HUES6 (cell line): ENCODE results near the gene PROK2.
A peak's percentile ranks its signal among the peaks of the same experiment; 100 is the strongest.

ENCODE experiments used
- H3K27ac ChIP-seq: 2 replicates; pipeline ENCODE4 v1.7.0; 2013; ENCODE audit warnings: low read depth, mild to moderate bottlenecking, low read length, inconsistent platforms
- H3K27me3 ChIP-seq: 2 replicates; pipeline ENCODE4 v1.6.1; 2013; ENCODE audit warnings: low read length; ENCODE audit not compliant: control insufficient read depth, insufficient read depth
- H3K36me3 ChIP-seq: 2 replicates; pipeline ENCODE4 v1.6.1; 2013; ENCODE audit warnings: low read length; ENCODE audit not compliant: control insufficient read depth, insufficient read depth
- H3K4me1 ChIP-seq: 2 replicates; pipeline ENCODE4 v1.6.1; 2013; ENCODE audit warnings: low read length; ENCODE audit not compliant: control insufficient read depth, insufficient read depth
- H3K4me3 ChIP-seq: 2 replicates; pipeline ENCODE4 v1.5.1; 2013; ENCODE audit warnings: low read depth, low read length
- H3K9ac ChIP-seq: one replicate; pipeline ENCODE4 v1.6.1; 2013; ENCODE audit warnings: mild to moderate bottlenecking, low read length
- H3K9me3 ChIP-seq: 2 replicates; pipeline ENCODE4 v1.6.1; 2013; ENCODE audit warnings: low read depth, low read length; ENCODE audit not compliant: control insufficient read depth, insufficient read depth

PROK2 gene

GRCh38 chr3:71742621-71743020, 42.3 kb downstream of the PROK2 start:
- Histone ChIP-seq H3K9me3 (peaks cover 14% of the 10 kb centered on the region), H3K9ac (no peak overlapping the region), H3K36me3 (no peaks in the 10 kb centered on the region), H3K27ac (no peak overlapping the region), H3K27me3 (no peaks in the 10 kb centered on the region), H3K4me1 (no peaks in the 10 kb centered on the region), H3K4me3 (no peak overlapping the region)

DNA sequence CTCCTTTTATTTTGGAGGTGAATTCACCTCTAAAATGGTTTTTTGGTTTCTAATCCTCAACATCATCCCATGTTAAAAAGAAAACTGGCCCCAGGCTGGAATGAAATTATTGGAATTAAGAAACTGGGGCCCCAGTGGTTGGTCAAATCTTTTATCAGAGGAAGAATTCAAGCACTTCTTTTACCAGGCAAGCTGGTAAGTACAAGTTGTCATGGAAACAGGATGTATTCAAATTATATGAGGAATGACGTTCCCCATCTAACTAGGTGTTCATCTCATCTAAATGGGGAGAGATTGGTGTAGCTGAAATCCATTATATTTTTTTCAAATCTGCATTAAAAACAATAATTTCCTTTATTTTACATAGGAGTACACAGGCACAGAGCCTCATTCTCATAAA, 50.1 kb downstream of the PROK2 start:
- Histone ChIP-seq H3K4me1 (peaks cover 19% of the 10 kb centered on the region), H3K27me3 (no peaks in the 10 kb centered on the region), H3K4me3 (no peak overlapping the region)

GRCh38 chr3:71733319-71733718, 51.6 kb downstream of the PROK2 start:
- Histone ChIP-seq H3K9me3 (no peaks in the 10 kb centered on the region), H3K27me3 (no peaks in the 10 kb centered on the region), H3K27ac (no peak overlapping the region), H3K36me3 (no peaks in the 10 kb centered on the region), H3K4me1 (peaks cover 29% of the 10 kb centered on the region), H3K9ac (no peak overlapping the region), H3K4me3 (no peak overlapping the region)

More for the DNA sequence above, 50.1 kb downstream of the PROK2 start:
- no peaks in the 10 kb centered on the region for H3K36me3 ChIP-seq
- H3K9ac ChIP-seq: no peak overlapping the region
- H3K9me3 ChIP-seq: no peaks in the 10 kb centered on the region
- H3K27ac ChIP-seq: no peak overlapping the region

- Histone ChIP-seq H3K4me1 (peaks cover 30% of the 10 kb centered on the region), H3K9ac (no peak overlapping the region), H3K36me3 (no peaks in the 10 kb centered on the region), H3K9me3 (no peaks in the 10 kb centered on the region), H3K27ac (no peak overlapping the region), H3K27me3 (no peaks in the 10 kb centered on the region), H3K4me3 (no peak overlapping the region)
These were observed 52.3 kb downstream of the PROK2 start for GRCh38 chr3:71732637-71733036.

GRCh38 chr3:71728632-71729342, 56.2 kb downstream of the PROK2 start:
- Histone ChIP-seq H3K9ac (peak overlapping the region; percentile 34), H3K36me3 (no peaks in the 10 kb centered on the region), H3K27ac (no peak overlapping the region), H3K9me3 (no peaks in the 10 kb centered on the region), H3K4me3 (no peak overlapping the region), H3K27me3 (peaks cover 22% of the 10 kb centered on the region), H3K4me1 (peaks cover 35% of the 10 kb centered on the region)

- Histone ChIP-seq H3K4me3 (peak overlapping the region; percentile 59), H3K9me3 (no peaks in the 10 kb centered on the region), H3K27me3 (peaks cover 38% of the 10 kb centered on the region), H3K9ac (no peak overlapping the region), H3K36me3 (no peaks in the 10 kb centered on the region), H3K27ac (no peak overlapping the region), H3K4me1 (peaks cover 27% of the 10 kb centered on the region)
These were observed 58.8 kb downstream of the PROK2 start for GRCh38 chr3:71726146-71726545.

DNA sequence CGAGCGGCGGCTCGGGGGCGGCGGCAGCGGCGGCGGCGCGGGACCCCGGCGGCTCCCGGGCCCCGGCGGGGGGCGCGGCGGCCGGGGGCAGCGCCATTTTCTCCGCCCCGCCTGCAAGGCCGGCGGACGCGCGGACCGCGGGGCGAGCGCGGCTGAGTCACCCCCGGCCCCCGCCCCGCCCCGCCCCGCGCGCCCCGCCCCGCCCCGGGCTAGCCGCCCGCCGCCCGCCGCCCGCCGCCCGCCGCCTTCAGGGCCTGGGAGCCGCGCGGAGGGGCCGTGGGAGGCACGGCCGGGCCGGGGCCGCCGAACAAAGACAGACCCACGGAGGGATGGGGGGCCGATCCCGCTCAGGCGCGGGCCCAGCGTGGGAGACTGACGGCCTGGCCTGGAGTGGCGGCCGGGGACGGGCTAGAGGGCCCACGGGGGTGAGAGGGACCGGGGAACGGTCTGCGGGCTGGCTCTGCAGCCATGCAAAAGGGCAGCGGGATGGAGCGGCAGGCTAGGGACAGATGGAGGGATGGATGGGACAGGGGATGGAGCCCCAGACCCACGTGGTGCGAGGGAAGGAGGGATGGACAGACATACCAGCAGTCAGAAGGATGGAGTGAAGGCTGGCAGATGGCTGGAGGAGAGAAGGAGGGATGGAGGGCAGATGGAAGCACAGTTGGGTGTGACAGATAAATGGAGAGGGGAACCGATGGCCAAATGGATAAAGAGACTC, 59.5 kb downstream of the PROK2 start, which contains the start of gene EIF4E3:
Gene EIF4E3, minus strand, starts transcription at position 132 of the 721 bp plus-strand sequence. Its CDS starts 35 bp downstream, at position 97.
- H3K4me1 ChIP-seq: peaks cover 25% of the 10 kb centered on the region

GRCh38 chr3:71724584-71725270, 60.2 kb downstream of the PROK2 start:
- Histone ChIP-seq H3K36me3 (no peaks in the 10 kb centered on the region), H3K9me3 (no peaks in the 10 kb centered on the region), H3K4me3 (peak overlapping the region; percentile 96), H3K27ac (no peak overlapping the region), H3K9ac (peak overlapping the region; percentile 85), H3K4me1 (peaks cover 19% of the 10 kb centered on the region), H3K27me3 (peaks cover 38% of the 10 kb centered on the region)

More for the DNA sequence above, 59.5 kb downstream of the PROK2 start, which contains the start of gene EIF4E3:
- Histone ChIP-seq H3K27ac (no peak within 1 kb of the TSS), H3K9ac (peak within 1 kb of the TSS; percentile 85), H3K4me3 (peak within 1 kb of the TSS; percentile 96), H3K27me3 (peaks cover 38% of the 10 kb centered on the region), H3K36me3 (no peaks in the 10 kb centered on the region), H3K9me3 (no peaks in the 10 kb centered on the region)

DNA sequence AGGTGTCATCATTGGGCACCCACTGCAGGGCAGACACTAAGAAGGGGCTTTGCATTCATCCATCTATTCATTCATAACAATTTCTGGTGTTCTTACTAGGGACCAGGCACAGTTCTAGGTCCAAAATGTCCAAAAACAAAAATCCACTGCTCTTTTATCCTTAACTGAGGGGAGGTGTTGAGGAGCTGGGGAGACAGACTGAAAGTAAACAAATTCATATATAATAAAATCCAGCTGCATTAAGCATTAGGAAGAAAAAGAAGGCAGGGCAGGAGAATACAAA, 60.8 kb downstream of the PROK2 start:
- H3K36me3 ChIP-seq: no peaks in the 10 kb centered on the region
- no peak overlapping the region for H3K9ac ChIP-seq
- peaks cover 14% of the 10 kb centered on the region for H3K4me1 ChIP-seq
- H3K27ac ChIP-seq: no peak overlapping the region
- H3K9me3 ChIP-seq: no peaks in the 10 kb centered on the region
- H3K27me3 ChIP-seq: peaks cover 38% of the 10 kb centered on the region
- peak overlapping the region; percentile 96 for H3K4me3 ChIP-seq

DNA sequence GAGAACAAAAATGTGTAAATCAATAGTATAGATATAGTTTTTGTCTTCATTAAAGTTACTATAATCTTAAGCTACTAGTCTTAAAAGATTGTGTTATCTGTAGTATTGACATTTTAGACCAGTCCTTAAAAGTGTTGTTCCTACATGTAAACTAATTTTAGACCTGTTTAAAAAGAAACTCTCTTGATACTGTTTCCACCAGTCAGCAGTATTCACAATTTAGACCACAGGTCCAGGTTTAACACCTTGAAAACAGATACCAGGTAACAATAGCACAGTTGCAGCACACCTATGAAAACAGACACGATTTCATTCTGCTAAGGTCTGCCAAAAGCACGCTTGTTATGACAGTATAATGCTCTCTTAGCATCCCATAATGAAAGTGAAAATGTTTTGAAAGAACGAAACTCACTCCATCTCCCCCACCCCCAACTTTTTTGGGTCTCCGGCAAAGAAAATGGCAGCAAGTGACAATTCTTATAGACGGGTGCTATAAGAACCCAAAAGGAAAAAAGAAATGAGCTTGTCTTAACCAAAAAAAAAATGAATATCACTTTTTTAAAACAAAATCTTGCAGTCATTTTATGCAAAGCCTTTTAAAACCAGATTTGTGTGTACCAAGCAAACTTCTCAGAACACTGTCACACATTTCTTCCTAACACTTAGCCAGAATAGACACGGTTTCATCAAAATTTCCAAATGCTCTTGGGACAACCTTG, 61.3 kb downstream of the PROK2 start:
- no peak overlapping the region for H3K27ac ChIP-seq
- no peaks in the 10 kb centered on the region for H3K9me3 ChIP-seq
- H3K27me3 ChIP-seq: peaks cover 38% of the 10 kb centered on the region
- peak overlapping the region; percentile 96; the same call in 1 of the 2 replicates for H3K4me3 ChIP-seq
- H3K4me1 ChIP-seq: peaks cover 12% of the 10 kb centered on the region
- H3K9ac ChIP-seq: no peak overlapping the region
- H3K36me3 ChIP-seq: no peaks in the 10 kb centered on the region
